Mesenchymal stem cell (in vitro differentiated cells and primary cell): ENCODE data around the gene MED15. TPM values are rescaled to one million over a fixed set of nuclear protein-coding genes. Genes with fewer than 3 reads are reported as not detected.

Experiments used
- DNase-seq: peaks from one replicate; pipeline ENCODE4 v3.0.0-alpha.2; 2013
- H2AFZ ChIP-seq: one replicate; pipeline ENCODE4 v1.6.1; 2013; ENCODE audit warnings: low read depth, mild to moderate bottlenecking, control low read depth, inconsistent platforms, low read length, moderate library complexity
- H2AK5ac ChIP-seq: 2 replicates; pipeline ENCODE4 v1.6.1; 2013; ENCODE audit warnings: low read length, moderate library complexity, mild to moderate bottlenecking, inconsistent platforms; ENCODE audit not compliant: severe bottlenecking
- H2BK120ac ChIP-seq: one replicate; pipeline ENCODE4 v1.6.1; 2013; ENCODE audit warnings: low read depth, mild to moderate bottlenecking, inconsistent platforms, low read length, moderate library complexity
- H2BK12ac ChIP-seq, 2 experiments: one replicate each; pipeline ENCODE4 v1.6.1; 2013; ENCODE audit warnings: inconsistent platforms in 2 of 2, low read length in 2 of 2, mild to moderate bottlenecking in 2 of 2, moderate library complexity in 2 of 2, control low read depth in 1 of 2
- H2BK15ac ChIP-seq: one replicate; pipeline ENCODE4 v1.6.1; 2013; ENCODE audit warnings: mild to moderate bottlenecking, low read depth, inconsistent platforms; ENCODE audit not compliant: poor library complexity, severe bottlenecking
- H2BK5ac ChIP-seq: 2 replicates; pipeline ENCODE4 v1.6.1; 2013; ENCODE audit warnings: low read depth, mild to moderate bottlenecking, low read length, control low read depth, inconsistent platforms; ENCODE audit not compliant: poor library complexity, severe bottlenecking
- H3K14ac ChIP-seq, 2 experiments: one replicate each; pipeline ENCODE4 v1.6.1; 2013; ENCODE audit warnings: inconsistent platforms in 2 of 2, low read length in 2 of 2, control low read depth in 1 of 2, mild to moderate bottlenecking in 1 of 2, moderate library complexity in 1 of 2
- H3K18ac ChIP-seq, 2 experiments: one replicate each; pipeline ENCODE4 v1.6.1; 2013; ENCODE audit warnings: inconsistent platforms in 2 of 2, low read length in 2 of 2, control low read depth in 1 of 2, low read depth in 1 of 2, mild to moderate bottlenecking in 1 of 2
- H3K23ac ChIP-seq, 2 experiments: one replicate each; pipeline ENCODE4 v1.6.1; 2013; ENCODE audit warnings: inconsistent platforms in 2 of 2, low read length in 2 of 2, mild to moderate bottlenecking in 2 of 2, moderate library complexity in 2 of 2, control low read depth in 1 of 2
- H3K27ac ChIP-seq: 2 replicates; pipeline ENCODE4 v1.5.1; 2013; ENCODE audit warnings: mild to moderate bottlenecking, moderate library complexity, low read length, control low read depth, inconsistent platforms; ENCODE audit not compliant: poor library complexity, severe bottlenecking
- H3K27me3 ChIP-seq, 2 experiments: 2 replicates each; pipeline versions ENCODE4 v1.6.1 to v1.7.0; 2013; ENCODE audit warnings: low read length in 2 of 2, mild to moderate bottlenecking in 2 of 2, moderate library complexity in 2 of 2, control low read depth in 1 of 2, inconsistent platforms in 1 of 2; ENCODE audit not compliant: control insufficient read depth in 1 of 2, insufficient read depth in 1 of 2
- H3K36me3 ChIP-seq, 2 experiments: 2 replicates each; pipeline versions ENCODE4 v1.6.1 to v1.7.0; 2013; ENCODE audit warnings: low read length in 2 of 2, control low read depth in 1 of 2, inconsistent platforms in 1 of 2, low read depth in 1 of 2, mild to moderate bottlenecking in 1 of 2; ENCODE audit not compliant: insufficient read depth in 2 of 2, control insufficient read depth in 1 of 2
- H3K4ac ChIP-seq, 2 experiments: one replicate each; pipeline ENCODE4 v1.6.1; 2013; ENCODE audit warnings: inconsistent platforms in 2 of 2, low read length in 2 of 2, mild to moderate bottlenecking in 2 of 2, moderate library complexity in 2 of 2, control low read depth in 1 of 2, low read depth in 1 of 2
- H3K4me1 ChIP-seq: 2 replicates; pipeline ENCODE4 v1.6.1; 2013; ENCODE audit warnings: low read depth, low read length, control low read depth; ENCODE audit not compliant: control insufficient read depth, insufficient read depth
- H3K4me2 ChIP-seq: 2 replicates; pipeline ENCODE4 v1.6.1; 2013; ENCODE audit warnings: low read length, mild to moderate bottlenecking, inconsistent platforms; ENCODE audit not compliant: poor library complexity, severe bottlenecking
- H3K4me3 ChIP-seq, 2 experiments: 2 replicates each; pipeline versions ENCODE4 v1.5.1 to v1.7.0; 2013; ENCODE audit warnings: low read length in 2 of 2, mild to moderate bottlenecking in 2 of 2, control low read depth in 1 of 2, low read depth in 1 of 2; ENCODE audit not compliant: insufficient read depth in 1 of 2
- H3K79me1 ChIP-seq: replicated peaks from 2 replicates; pipeline ENCODE4 v1.6.1; 2013; ENCODE audit warnings: mild to moderate bottlenecking, control low read depth, low read length, inconsistent platforms; ENCODE audit not compliant: poor library complexity, severe bottlenecking
- H3K9ac ChIP-seq: 2 replicates; pipeline ENCODE4 v1.7.0; 2013; ENCODE audit warnings: mild to moderate bottlenecking, low read length, moderate library complexity
- H3K9me3 ChIP-seq: 2 replicates; pipeline ENCODE4 v1.7.0; 2013; ENCODE audit warnings: mild to moderate bottlenecking, low read length; ENCODE audit not compliant: control insufficient read depth
- H4K8ac ChIP-seq: one replicate; pipeline ENCODE4 v1.6.1; 2013; ENCODE audit warnings: inconsistent platforms, mild to moderate bottlenecking, low read length, moderate library complexity
- H4K91ac ChIP-seq: one replicate; pipeline ENCODE4 v1.6.1; 2013; ENCODE audit warnings: mild to moderate bottlenecking, low read length, inconsistent platforms
- WGBS: methylation state at CpG from one replicate; pipeline ENCODE4 v1.1.7; 2013; ENCODE audit warnings: mixed read lengths; 5-methylcytosine and 5-hydroxymethylcytosine counted together
- polyA plus RNA-seq, 2 experiments: library from polyadenylated mRNA; stranded (reverse); fragments of 200-250 nt; gene quantifications; one replicate each; pipeline ENCODE4 v1.2.3, GENCODE V29; 2013

Gene MED15
- 63.2 TPM for polyA plus RNA-seq (2013, experiment 1 of 2)
- 60.2 TPM for polyA plus RNA-seq (2013, experiment 2 of 2)

- peak; percentile 92 for DNase-seq
- peak within 1 kb of the TSS; percentile 99 for H2BK5ac ChIP-seq
- peak within 1 kb of the TSS; percentile 89 for H2BK15ac ChIP-seq
- H2AK5ac ChIP-seq: peak within 1 kb of the TSS; percentile 75
- peak within 1 kb of the TSS in 1 of 2 experiments; percentile 98 for H3K14ac ChIP-seq
- no peaks in the 10 kb centered on the region for H3K9me3 ChIP-seq
- H4K8ac ChIP-seq: peak within 1 kb of the TSS; percentile 92
- H3K4me1 ChIP-seq: peaks cover 25% of the 10 kb centered on the region
- H3K4me3 ChIP-seq: peak within 1 kb of the TSS; percentile 78 to 97
- H3K4ac ChIP-seq: peak within 1 kb of the TSS; percentile 95 to 99
- peak within 1 kb of the TSS; percentile 96 for H4K91ac ChIP-seq
- H3K36me3 ChIP-seq: peaks cover 3% of the 10 kb centered on the region in 2 experiments
- H3K23ac ChIP-seq: peak within 1 kb of the TSS in 1 of 2 experiments; percentile 85
- no peaks in the 10 kb centered on the region for H3K27me3 ChIP-seq
- H2BK12ac ChIP-seq: peak within 1 kb of the TSS; percentile 38 to 81
- peak within 1 kb of the TSS; percentile 92 for H2AFZ ChIP-seq
- peak within 1 kb of the TSS; percentile 87 to 99 for H3K18ac ChIP-seq
- peak within 1 kb of the TSS; percentile 99 for H3K9ac ChIP-seq
- WGBS: 1% methylated on average over 58 of the region's 58 CpGs
- peak within 1 kb of the TSS; percentile 94 for H3K27ac ChIP-seq
- H3K79me1 ChIP-seq: no peaks in the 10 kb centered on the region
- H3K4me2 ChIP-seq: peak within 1 kb of the TSS; percentile 88
- H2BK120ac ChIP-seq: peak within 1 kb of the TSS; percentile 78
These were observed at the start of gene MED15 for GRCh38 chr22:20507253-20508066. Gene MED15 (plus strand): TSS chr22:20507610. CDS start chr22:20507679, 69 bp downstream.

- H2BK5ac ChIP-seq: no peak overlapping the region
- H3K4me2 ChIP-seq: no peak overlapping the region
- H3K4me1 ChIP-seq: peaks cover 10% of the 10 kb centered on the region
- H2AFZ ChIP-seq: no peak overlapping the region
- H3K4me3 ChIP-seq: no peak overlapping the region
- H3K4ac ChIP-seq: no peak overlapping the region
- H3K18ac ChIP-seq: no peak overlapping the region
- no peak overlapping the region for H3K23ac ChIP-seq
- 93% methylated on average over 5 of the region's 8 CpGs for WGBS
- peaks cover 17 to 64% of the 10 kb centered on the region in 2 experiments for H3K36me3 ChIP-seq
- no peak overlapping the region for H2BK12ac ChIP-seq
- no peak for DNase-seq
- no peaks in the 10 kb centered on the region for H3K9me3 ChIP-seq
- H2BK15ac ChIP-seq: no peak overlapping the region
- no peak overlapping the region for H2BK120ac ChIP-seq
- H4K91ac ChIP-seq: no peak overlapping the region
- no peak overlapping the region for H3K9ac ChIP-seq
- H3K27ac ChIP-seq: no peak overlapping the region
- H2AK5ac ChIP-seq: no peak overlapping the region
- no peak overlapping the region for H4K8ac ChIP-seq
- H3K27me3 ChIP-seq: no peaks in the 10 kb centered on the region
- H3K14ac ChIP-seq: no peak overlapping the region
- H3K79me1 ChIP-seq: no peaks in the 10 kb centered on the region
These were observed 48.8 kb upstream of the MED15 start for GRCh38 chr22:20458530-20459151.

DNA sequence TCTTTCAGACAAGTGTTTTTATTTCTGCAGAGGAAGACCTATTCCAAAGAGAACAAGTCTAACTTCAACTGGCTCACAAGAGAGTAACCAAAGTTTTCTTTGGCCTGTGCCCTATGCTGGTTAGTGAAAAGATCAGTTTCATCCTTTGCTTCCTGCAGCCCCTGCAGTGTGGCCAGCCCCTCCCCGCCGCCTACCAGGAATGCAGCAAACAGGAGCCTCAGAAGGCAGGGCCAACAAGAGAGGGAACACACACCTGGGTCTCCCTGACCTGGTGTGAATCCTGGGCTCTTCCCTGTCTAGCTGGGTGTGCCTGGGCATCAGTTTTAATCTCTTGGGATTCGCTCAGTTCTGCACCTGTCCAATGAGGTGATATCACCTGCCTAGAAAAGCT lies 48.3 kb upstream of the MED15 start:
- no peaks in the 10 kb centered on the region for H3K79me1 ChIP-seq
- no peak overlapping the region for H3K14ac ChIP-seq
- no peak overlapping the region for H3K18ac ChIP-seq
- H2BK12ac ChIP-seq: no peak overlapping the region
- H2AK5ac ChIP-seq: no peak overlapping the region
- no peak overlapping the region for H2BK120ac ChIP-seq
- no peak overlapping the region for H3K4ac ChIP-seq
- H2BK5ac ChIP-seq: no peak overlapping the region
- H3K27ac ChIP-seq: no peak overlapping the region
- H3K9ac ChIP-seq: no peak overlapping the region
- no peak overlapping the region for H3K23ac ChIP-seq
- no peak overlapping the region for H2BK15ac ChIP-seq
- no peak overlapping the region for H4K8ac ChIP-seq
- 95% methylated on average over 3 of the region's 3 CpGs for WGBS
- H3K4me3 ChIP-seq: no peak overlapping the region
- H3K4me1 ChIP-seq: peaks cover 10% of the 10 kb centered on the region
- H3K9me3 ChIP-seq: no peaks in the 10 kb centered on the region
- DNase-seq: no peak
- H2AFZ ChIP-seq: no peak overlapping the region
- no peak overlapping the region for H3K4me2 ChIP-seq
- H3K27me3 ChIP-seq: no peaks in the 10 kb centered on the region
- peaks cover 22 to 69% of the 10 kb centered on the region in 2 experiments for H3K36me3 ChIP-seq
- no peak overlapping the region for H4K91ac ChIP-seq

DNA sequence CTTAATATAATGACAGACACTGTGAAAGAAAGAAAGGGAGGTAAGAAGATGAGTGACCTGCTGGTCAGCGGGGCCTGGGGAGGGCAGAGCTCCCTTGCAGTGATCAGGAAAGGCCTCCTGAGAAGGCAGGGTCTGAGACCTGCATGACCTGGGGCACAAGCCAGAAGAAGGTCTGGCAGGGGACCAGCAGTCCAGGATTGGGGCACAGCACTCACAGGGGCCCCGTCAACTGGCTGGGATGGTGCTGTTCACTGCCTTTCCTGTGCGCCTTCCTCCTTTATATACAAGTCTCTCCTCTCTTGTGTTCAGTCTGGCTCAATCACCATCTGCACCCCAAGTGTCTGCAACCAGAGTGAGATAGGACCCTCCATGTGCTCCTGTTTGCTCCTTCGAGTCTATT lies 47.5 kb upstream of the MED15 start:
- Histone ChIP-seq H4K91ac (no peak overlapping the region), H3K14ac (no peak overlapping the region), H2BK12ac (no peak overlapping the region), H3K9me3 (no peaks in the 10 kb centered on the region), H4K8ac (peak overlapping the region; percentile 35), H3K4me2 (no peak overlapping the region), H3K18ac (no peak overlapping the region), H3K4ac (no peak overlapping the region), H2AK5ac (no peak overlapping the region), H3K4me3 (no peak overlapping the region), H3K79me1 (no peaks in the 10 kb centered on the region), H3K27ac (no peak overlapping the region), H2AFZ (no peak overlapping the region), H3K23ac (no peak overlapping the region), H3K9ac (no peak overlapping the region), H2BK120ac (no peak overlapping the region), H3K36me3 (peaks cover 29 to 71% of the 10 kb centered on the region in 2 experiments), H2BK15ac (no peak overlapping the region), H3K4me1 (peaks cover 10% of the 10 kb centered on the region), H3K27me3 (no peaks in the 10 kb centered on the region), H2BK5ac (no peak overlapping the region)
- 99% methylated on average over 4 of the region's 4 CpGs for WGBS
- no peak for DNase-seq
